B cell (primary cell): ENCODE measurements around the gene CENPO. TPM values are rescaled to one million over a fixed set of nuclear protein-coding genes. Genes with fewer than 3 reads are reported as not detected.

Experiments used
- ATAC-seq: fragments of 200-7000 bp; cut with Tn5 transposase; one replicate; pipeline ENCODE4 v1.10.0; 2021; ENCODE audit warnings: low read depth, mild to moderate bottlenecking, moderate number of reproducible peaks, moderate library complexity
- CTCF ChIA-PET: fragments of 350-600 bp; sonication (Branson Sonifier 250); formaldehyde crosslinking; loops from one replicate; lab custom pipeline; 2021; ENCODE audit warnings: antibody characterized with exemption, inconsistent platforms; lab: Charles Lee
- POLR2A ChIA-PET: fragments of 350-600 bp; sonication (Branson Sonifier 250); formaldehyde crosslinking; loops from one replicate; lab custom pipeline; 2021; ENCODE audit warnings: antibody characterized with exemption; lab: Charles Lee
- DNase-seq: peaks from one replicate; pipeline ENCODE4 v3.0.0; 2013
- H2AFZ ChIP-seq: 2 replicates; pipeline ENCODE4 v1.6.1; 2012; ENCODE audit warnings: mild to moderate bottlenecking, low read depth, low read length; ENCODE audit not compliant: insufficient read depth, poor library complexity, severe bottlenecking
- H3K27ac ChIP-seq, 2 donors: 1 replicate in 1 of 2; 2 replicates in 1 of 2; pipeline ENCODE4 v1.5.1; 2012 to 2013; ENCODE audit warnings: low read length in 2 of 2, mild to moderate bottlenecking in 2 of 2, moderate library complexity in 1 of 2
- H3K27me3 ChIP-seq, 4 experiments: fragments of 200-600 bp in 1 of 4; sonication (generic) in 1 of 4; replicated peaks in 1 of 4; 1 replicate in 2 of 4; 2 replicates in 2 of 4; pipeline versions ENCODE4 v1.6.1 to v1.7.0; 2013 to 2016; ENCODE audit warnings: low read length in 3 of 4, mild to moderate bottlenecking in 2 of 4, mixed read lengths in 1 of 4, moderate library complexity in 1 of 4; ENCODE audit not compliant: insufficient read depth in 4 of 4, control insufficient read depth in 3 of 4; ENCODE audit errors: control extremely low read depth in 1 of 4
- H3K36me3 ChIP-seq, 2 experiments: replicated peaks in 1 of 2; 1 replicate in 1 of 2; 2 replicates in 1 of 2; pipeline versions ENCODE4 v1.6.1 to v1.7.1; 2013; ENCODE audit warnings: low read length in 1 of 2; ENCODE audit not compliant: insufficient read depth in 2 of 2, control insufficient read depth in 1 of 2; ENCODE audit errors: control extremely low read depth in 1 of 2, extremely low read depth in 1 of 2
- H3K4me1 ChIP-seq, 2 donors: fragments of 200-600 bp in 1 of 2; sonication (generic) in 1 of 2; 1 replicate in 1 of 2; 2 replicates in 1 of 2; pipeline versions ENCODE4 v1.5.1 to v1.6.1; 2013 to 2017; ENCODE audit warnings: low read length in 2 of 2; ENCODE audit not compliant: control insufficient read depth in 2 of 2, insufficient read depth in 2 of 2
- H3K4me2 ChIP-seq: replicated peaks from 2 replicates; pipeline ENCODE3; 2012; ENCODE audit warnings: mild to moderate bottlenecking, low read depth, low read length; ENCODE audit not compliant: poor library complexity, severe bottlenecking
- H3K4me3 ChIP-seq, 5 experiments: fragments of 200-600 bp in 1 of 5; sonication (generic) in 1 of 5; 1 replicate in 3 of 5; 2 replicates in 2 of 5; pipeline versions ENCODE4 v1.5.1 to v1.7.0; 2011 to 2016; ENCODE audit warnings: low read length in 4 of 5, mild to moderate bottlenecking in 4 of 5, low read depth in 2 of 5, control low read depth in 1 of 5, moderate library complexity in 1 of 5; ENCODE audit not compliant: insufficient read depth in 1 of 5; ENCODE audit errors: control extremely low read depth in 1 of 5, extremely low read depth in 1 of 5
- H3K79me2 ChIP-seq: fragments of 200-600 bp; sonication (generic); one replicate; pipeline ENCODE4 v1.6.0; 2016; ENCODE audit warnings: low read length; ENCODE audit not compliant: control insufficient read depth, insufficient read depth
- H3K9ac ChIP-seq: fragments of 200-600 bp; sonication (generic); 2 replicates; pipeline ENCODE4 v1.6.1; 2017; ENCODE audit warnings: mild to moderate bottlenecking, low read length, moderate library complexity
- H3K9me3 ChIP-seq, 3 donors: one replicate each; pipeline versions ENCODE4 v1.6.1 to v1.7.1; 2013; ENCODE audit warnings: low read length in 2 of 3; ENCODE audit not compliant: control insufficient read depth in 2 of 3, insufficient read depth in 1 of 3; ENCODE audit errors: control extremely low read depth in 1 of 3
- H4K20me1 ChIP-seq: 2 replicates; pipeline ENCODE4 v1.6.0; 2012; ENCODE audit warnings: mild to moderate bottlenecking, low read length; ENCODE audit not compliant: insufficient read depth, control insufficient read depth, poor library complexity, severe bottlenecking
- H3K27ac Mint-ChIP-seq: one replicate; pipeline ENCODE4 v1.8.0; 2021; ENCODE audit warnings: mixed read lengths
- H3K27me3 Mint-ChIP-seq: one replicate; pipeline ENCODE4 v1.8.0; 2021; ENCODE audit warnings: mixed read lengths
- H3K4me1 Mint-ChIP-seq: one replicate; pipeline ENCODE4 v1.8.0; 2021; ENCODE audit warnings: mixed read lengths
- H3K4me3 Mint-ChIP-seq: one replicate; pipeline ENCODE4 v1.8.0; 2021; ENCODE audit warnings: mixed read lengths
- H3K9me3 Mint-ChIP-seq: one replicate; pipeline ENCODE4 v1.8.0; 2022; ENCODE audit warnings: mixed read lengths; ENCODE audit not compliant: insufficient read depth
- EZH2 ChIP-seq: IDR thresholded peaks from 2 replicates; pipeline ENCODE4 v1.6.1; 2012; ENCODE audit warnings: borderline replicate concordance, low read depth, mild to moderate bottlenecking, moderate library complexity, low read length; ENCODE audit not compliant: insufficient read depth, poor library complexity, severe bottlenecking
- WGBS: methylation state at CpG from one replicate; pipeline ENCODE4 v1.1.5; 2013; ENCODE audit warnings: missing lambda C conversion rate; ENCODE audit not compliant: insufficient coverage; 5-methylcytosine and 5-hydroxymethylcytosine counted together
- intact Hi-C: fragments of 100-400 bp; cut with micrococcal nuclease; formaldehyde crosslinking; loops from one replicate; pipeline ENCODE4 v1.10.0; 2022
- polyA plus RNA-seq: library from polyadenylated mRNA; depleted of rRNA; stranded (reverse); fragments of >200 nt; gene quantifications from 2 replicates; pipeline ENCODE4 v1.2.3, GENCODE V29; 2012
- total RNA-seq, 2 donors: library from RNA; stranded (reverse); fragments of 120-200 nt in 1 of 2; gene quantifications; 1 replicate in 1 of 2; 2 replicates in 1 of 2; pipeline versions ENCODE4 v1.2.3 to v1.2.4, GENCODE V29; 2013 to 2022
- TF ChIP-seq, protein P1 (sequence below): fragments of 200-600 bp; IDR thresholded peaks from one replicate; pipeline ENCODE4 v1.8.0; 2022; ENCODE audit warnings: antibody characterized with exemption, mild to moderate bottlenecking

Gene CENPO
- total and polyA plus RNA-seq, 2 donors (not counting 1 experiment from before 2014, with no cell fraction given): 4.5 to 10.4 TPM

DNA sequence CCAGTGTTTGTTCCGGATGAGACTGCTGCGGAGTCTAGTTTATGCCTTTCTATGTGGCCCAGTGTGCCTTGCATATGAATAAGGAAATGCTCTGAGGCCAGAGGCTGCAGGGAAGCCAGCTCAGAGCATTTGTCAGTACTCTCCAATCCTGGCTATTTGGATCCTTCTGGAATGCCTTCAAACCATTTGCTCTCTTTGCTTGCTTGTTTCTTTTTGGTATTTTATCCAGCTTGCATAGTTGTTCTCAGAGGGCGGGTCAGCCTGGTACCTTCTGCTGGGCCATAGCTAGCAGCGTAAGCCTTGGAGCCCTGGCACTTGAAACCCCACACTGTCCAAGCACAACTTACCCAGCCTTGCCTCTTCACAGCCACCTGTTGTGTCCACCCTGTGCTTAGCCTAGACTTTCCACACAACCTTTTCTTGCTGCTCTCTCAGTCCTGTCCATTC, 20.5 kb downstream of the CENPO start:
- no peak overlapping the region for H3K4me3 ChIP-seq
- H4K20me1 ChIP-seq: no peaks in the 10 kb centered on the region
- ChIA-PET CTCF (interaction anchor here (0.7 to 1.3 kb wide), 3 partner anchors 10 to 50 kb away, joined by 3 to 5 read pairs (median 4); no protein-coding TSS in a partner anchor), POLR2A (no interaction called here)
- H3K9me3 ChIP-seq: no peaks in the 10 kb centered on the region
- H3K4me2 ChIP-seq: no peak overlapping the region
- intact Hi-C loops: no loop called here
- H3K9ac ChIP-seq: no peak overlapping the region
- TF ChIP-seq EZH2: no peak
- TF ChIP-seq, protein P1, sequence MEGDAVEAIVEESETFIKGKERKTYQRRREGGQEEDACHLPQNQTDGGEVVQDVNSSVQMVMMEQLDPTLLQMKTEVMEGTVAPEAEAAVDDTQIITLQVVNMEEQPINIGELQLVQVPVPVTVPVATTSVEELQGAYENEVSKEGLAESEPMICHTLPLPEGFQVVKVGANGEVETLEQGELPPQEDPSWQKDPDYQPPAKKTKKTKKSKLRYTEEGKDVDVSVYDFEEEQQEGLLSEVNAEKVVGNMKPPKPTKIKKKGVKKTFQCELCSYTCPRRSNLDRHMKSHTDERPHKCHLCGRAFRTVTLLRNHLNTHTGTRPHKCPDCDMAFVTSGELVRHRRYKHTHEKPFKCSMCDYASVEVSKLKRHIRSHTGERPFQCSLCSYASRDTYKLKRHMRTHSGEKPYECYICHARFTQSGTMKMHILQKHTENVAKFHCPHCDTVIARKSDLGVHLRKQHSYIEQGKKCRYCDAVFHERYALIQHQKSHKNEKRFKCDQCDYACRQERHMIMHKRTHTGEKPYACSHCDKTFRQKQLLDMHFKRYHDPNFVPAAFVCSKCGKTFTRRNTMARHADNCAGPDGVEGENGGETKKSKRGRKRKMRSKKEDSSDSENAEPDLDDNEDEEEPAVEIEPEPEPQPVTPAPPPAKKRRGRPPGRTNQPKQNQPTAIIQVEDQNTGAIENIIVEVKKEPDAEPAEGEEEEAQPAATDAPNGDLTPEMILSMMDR: no peak
- Mint-ChIP-seq H3K9me3 (no peaks in the 10 kb centered on the region), H3K4me1 (peaks cover 2% of the 10 kb centered on the region), H3K27ac (no peak overlapping the region), H3K4me3 (no peak overlapping the region), H3K27me3 (no peaks in the 10 kb centered on the region)
- ATAC-seq (no peak), DNase-seq (no peak)
- no peak overlapping the region for H2AFZ ChIP-seq
- no peaks in the 10 kb centered on the region for H3K27me3 ChIP-seq
- H3K4me1 ChIP-seq: no peaks in the 10 kb centered on the region
- H3K79me2 ChIP-seq: peaks cover 40% of the 10 kb centered on the region
- no peak overlapping the region for H3K27ac ChIP-seq
- peaks cover 0 to 18% of the 10 kb centered on the region in 2 experiments for H3K36me3 ChIP-seq
- WGBS: 99% methylated on average over 4 of the region's 4 CpGs

DNA sequence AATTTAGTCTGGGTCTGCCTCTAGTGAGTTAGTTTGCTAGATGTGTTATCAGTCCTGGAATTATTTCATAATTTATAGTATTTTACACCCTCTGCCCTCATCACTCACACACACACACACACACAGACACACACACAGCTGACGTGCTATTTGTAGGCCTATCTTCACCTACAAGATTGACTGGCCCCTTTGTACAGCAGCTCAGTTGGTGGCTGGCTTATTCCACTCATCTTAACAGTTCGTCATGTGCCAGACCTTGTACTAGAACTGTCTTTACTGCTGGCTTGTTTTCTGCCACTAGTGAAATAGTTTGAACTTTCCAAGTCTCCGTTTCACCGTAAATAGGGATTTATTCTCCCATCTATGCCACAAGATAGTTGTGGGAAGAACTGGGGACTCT, 21.3 kb downstream of the CENPO start:
- peaks cover 0 to 20% of the 10 kb centered on the region in 2 experiments for H3K36me3 ChIP-seq
- intact Hi-C loops: no loop called here
- H3K4me1 Mint-ChIP-seq: peaks cover 2% of the 10 kb centered on the region
- H3K4me2 ChIP-seq: no peak overlapping the region
- WGBS: 80% methylated on average over 1 of the region's 4 CpGs
- no peak overlapping the region for H3K4me3 ChIP-seq
- no peaks in the 10 kb centered on the region for H3K9me3 Mint-ChIP-seq
- TF ChIP-seq EZH2: no peak
- TF ChIP-seq, protein P1: no peak
- no peaks in the 10 kb centered on the region for H3K4me1 ChIP-seq
- POLR2A ChIA-PET: no interaction called here
- no peak overlapping the region for H3K27ac Mint-ChIP-seq
- H3K4me3 Mint-ChIP-seq: no peak overlapping the region
- no peak overlapping the region for H3K9ac ChIP-seq
- H3K27me3 ChIP-seq: no peaks in the 10 kb centered on the region
- CTCF ChIA-PET: interaction anchor here (1.4 kb wide), 1 partner anchor 9 kb away, joined by 4 read pairs; no protein-coding TSS in a partner anchor
- no peaks in the 10 kb centered on the region for H4K20me1 ChIP-seq
- peaks cover 37% of the 10 kb centered on the region for H3K79me2 ChIP-seq
- no peaks in the 10 kb centered on the region for H3K9me3 ChIP-seq
- no peak for DNase-seq
- H2AFZ ChIP-seq: no peak overlapping the region
- H3K27ac ChIP-seq: no peak overlapping the region
- H3K27me3 Mint-ChIP-seq: no peaks in the 10 kb centered on the region
- ATAC-seq: no peak
